Loucy (cell line): ENCODE measurements around the gene HADHB.
"Not testable (repeated sequence)": the region's sequence is repeated elsewhere in the genome, so short reads cannot be mapped to it uniquely, and the experiment has no call there.

Source experiments
- H2AFZ ChIP-seq: fragments of 200-600 bp; sonication (generic); 2 replicates; pipeline ENCODE4 v1.6.0; 2016; ENCODE audit warnings: antibody characterized with exemption, mild to moderate bottlenecking, low read length, moderate library complexity
- H3F3A ChIP-seq: fragments of 200-600 bp; 2 replicates; pipeline ENCODE4 v1.6.0; 2016; ENCODE audit warnings: antibody characterized with exemption, low read depth, mild to moderate bottlenecking
- H3K27me3 ChIP-seq: fragments of 200-600 bp; sonication (generic); 2 replicates; pipeline ENCODE4 v1.6.1; 2014; ENCODE audit warnings: low read length, mild to moderate bottlenecking; ENCODE audit not compliant: insufficient read depth, poor library complexity, severe bottlenecking
- H3K36me3 ChIP-seq: fragments of 200-600 bp; sonication (generic); 2 replicates; pipeline ENCODE4 v1.6.1; 2016; ENCODE audit warnings: low read length; ENCODE audit not compliant: insufficient read depth
- H3K4me1 ChIP-seq: fragments of 200-600 bp; sonication (generic); 2 replicates; pipeline ENCODE4 v1.5.1; 2014; ENCODE audit warnings: low read length, mild to moderate bottlenecking; ENCODE audit not compliant: insufficient read depth, poor library complexity, severe bottlenecking
- H3K4me2 ChIP-seq: fragments of 200-600 bp; sonication (generic); 2 replicates; pipeline ENCODE4 v1.6.0; 2014; ENCODE audit warnings: antibody characterized with exemption, low read length, low read depth, mild to moderate bottlenecking; ENCODE audit not compliant: poor library complexity, severe bottlenecking
- H3K4me3 ChIP-seq: fragments of 200-600 bp; sonication (generic); 2 replicates; pipeline ENCODE4 v1.5.1; 2014; ENCODE audit warnings: low read length, mild to moderate bottlenecking, mixed read lengths; ENCODE audit not compliant: poor library complexity, severe bottlenecking
- H3K79me2 ChIP-seq: fragments of 200-600 bp; sonication (generic); 2 replicates; pipeline ENCODE4 v1.6.1; 2014; ENCODE audit warnings: low read length; ENCODE audit not compliant: insufficient read depth
- H3K9ac ChIP-seq: fragments of 200-600 bp; sonication (generic); 2 replicates; pipeline ENCODE4 v1.6.0; 2014; ENCODE audit warnings: mild to moderate bottlenecking, low read depth, low read length, moderate library complexity; ENCODE audit not compliant: poor library complexity, severe bottlenecking
- H3K9me2 ChIP-seq: fragments of 200-600 bp; sonication (generic); replicated peaks from 2 replicates; pipeline ENCODE4 v1.6.1; 2016; ENCODE audit warnings: low read depth, low read length, mixed read lengths
- H3K9me3 ChIP-seq: fragments of 200-600 bp; sonication (generic); 2 replicates; pipeline ENCODE4 v1.6.1; 2014; ENCODE audit warnings: mild to moderate bottlenecking, antibody characterized with exemption, low read length, low read depth; ENCODE audit not compliant: insufficient read depth
- H4K20me1 ChIP-seq: fragments of 200-600 bp; sonication (generic); 2 replicates; pipeline ENCODE4 v1.6.0; 2014; ENCODE audit warnings: antibody characterized with exemption, low read length, mild to moderate bottlenecking; ENCODE audit not compliant: insufficient read depth, poor library complexity, severe bottlenecking
- EZH2phosphoT487 ChIP-seq: fragments of 200-600 bp; IDR thresholded peaks from 2 replicates; pipeline ENCODE4 v1.6.1; 2018; ENCODE audit warnings: antibody characterized with exemption, mild to moderate bottlenecking, moderate library complexity, borderline replicate concordance
- TF ChIP-seq, protein P1 (sequence below): fragments of 200-600 bp; sonication (generic); conservative IDR thresholded peaks from 2 replicates; pipeline ENCODE4 v1.5.1; 2014; ENCODE audit warnings: mild to moderate bottlenecking, antibody characterized with exemption, low read length

The HADHB gene

DNA sequence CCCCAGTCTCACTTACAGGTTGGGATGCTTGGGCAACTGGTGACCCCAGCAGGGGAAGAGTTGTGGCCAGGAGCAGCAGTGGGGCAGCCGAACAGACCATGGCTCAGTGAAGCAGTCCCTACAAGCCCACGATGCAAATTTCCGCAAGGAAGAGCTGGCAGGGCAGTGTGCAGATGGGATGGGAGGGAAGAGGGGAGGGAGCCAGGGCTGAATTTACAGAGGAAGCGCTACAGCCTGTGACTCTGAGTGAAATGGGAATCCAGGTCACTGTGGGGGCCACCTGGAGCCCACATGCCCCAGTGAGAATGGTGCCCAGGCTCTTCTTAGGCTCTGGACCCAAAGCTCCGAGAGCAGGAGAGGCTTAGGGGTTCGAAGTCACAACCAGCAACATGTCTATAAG is 74.2 kb downstream of the HADHB start:
- no peaks in the 10 kb centered on the region for H3K4me1 ChIP-seq
- H3K9ac ChIP-seq = no peak overlapping the region
- H3K4me2 ChIP-seq = no peak overlapping the region

DNA sequence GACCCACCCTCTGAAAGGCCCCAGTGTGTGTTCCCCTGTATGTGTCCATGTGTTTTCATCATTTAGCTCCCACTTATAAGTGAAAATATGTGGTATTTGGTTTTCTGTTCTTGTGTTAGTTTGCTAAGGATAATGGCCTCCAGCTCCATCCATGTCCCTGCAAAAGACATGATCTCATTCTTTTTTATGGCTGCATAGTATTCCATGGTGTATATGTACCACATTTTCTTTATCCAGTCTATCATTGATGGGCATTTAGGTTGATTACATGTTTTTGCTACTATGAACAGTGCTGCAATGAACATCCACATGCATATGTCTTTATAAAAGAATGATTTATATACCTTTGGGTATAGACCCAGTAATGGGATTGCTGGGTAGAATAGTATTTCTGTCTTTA is 79.7 kb downstream of the HADHB start:
- H3K9me2 ChIP-seq, H4K20me1 ChIP-seq, H3K9ac ChIP-seq, H3K9me3 ChIP-seq, H3K4me3 ChIP-seq, H3K4me1 ChIP-seq, H3F3A ChIP-seq, H3K36me3 ChIP-seq, H3K27me3 ChIP-seq, H3K4me2 ChIP-seq, H3K79me2 ChIP-seq, H2AFZ ChIP-seq: not testable (repeated sequence)

More for the DNA sequence above, 74.2 kb downstream of the HADHB start:
- no peaks in the 10 kb centered on the region for H4K20me1 ChIP-seq
- no peak overlapping the region for H2AFZ ChIP-seq
- no peaks in the 10 kb centered on the region for H3K9me2 ChIP-seq
- H3K79me2 ChIP-seq = no peaks in the 10 kb centered on the region
- TF ChIP-seq, protein P1, sequence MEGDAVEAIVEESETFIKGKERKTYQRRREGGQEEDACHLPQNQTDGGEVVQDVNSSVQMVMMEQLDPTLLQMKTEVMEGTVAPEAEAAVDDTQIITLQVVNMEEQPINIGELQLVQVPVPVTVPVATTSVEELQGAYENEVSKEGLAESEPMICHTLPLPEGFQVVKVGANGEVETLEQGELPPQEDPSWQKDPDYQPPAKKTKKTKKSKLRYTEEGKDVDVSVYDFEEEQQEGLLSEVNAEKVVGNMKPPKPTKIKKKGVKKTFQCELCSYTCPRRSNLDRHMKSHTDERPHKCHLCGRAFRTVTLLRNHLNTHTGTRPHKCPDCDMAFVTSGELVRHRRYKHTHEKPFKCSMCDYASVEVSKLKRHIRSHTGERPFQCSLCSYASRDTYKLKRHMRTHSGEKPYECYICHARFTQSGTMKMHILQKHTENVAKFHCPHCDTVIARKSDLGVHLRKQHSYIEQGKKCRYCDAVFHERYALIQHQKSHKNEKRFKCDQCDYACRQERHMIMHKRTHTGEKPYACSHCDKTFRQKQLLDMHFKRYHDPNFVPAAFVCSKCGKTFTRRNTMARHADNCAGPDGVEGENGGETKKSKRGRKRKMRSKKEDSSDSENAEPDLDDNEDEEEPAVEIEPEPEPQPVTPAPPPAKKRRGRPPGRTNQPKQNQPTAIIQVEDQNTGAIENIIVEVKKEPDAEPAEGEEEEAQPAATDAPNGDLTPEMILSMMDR = no peak
- TF ChIP-seq EZH2phosphoT487 = no peak
- no peaks in the 10 kb centered on the region for H3K27me3 ChIP-seq
- no peaks in the 10 kb centered on the region for H3F3A ChIP-seq
- H3K4me3 ChIP-seq = no peak overlapping the region
- no peaks in the 10 kb centered on the region for H3K9me3 ChIP-seq
- H3K36me3 ChIP-seq = no peaks in the 10 kb centered on the region

DNA sequence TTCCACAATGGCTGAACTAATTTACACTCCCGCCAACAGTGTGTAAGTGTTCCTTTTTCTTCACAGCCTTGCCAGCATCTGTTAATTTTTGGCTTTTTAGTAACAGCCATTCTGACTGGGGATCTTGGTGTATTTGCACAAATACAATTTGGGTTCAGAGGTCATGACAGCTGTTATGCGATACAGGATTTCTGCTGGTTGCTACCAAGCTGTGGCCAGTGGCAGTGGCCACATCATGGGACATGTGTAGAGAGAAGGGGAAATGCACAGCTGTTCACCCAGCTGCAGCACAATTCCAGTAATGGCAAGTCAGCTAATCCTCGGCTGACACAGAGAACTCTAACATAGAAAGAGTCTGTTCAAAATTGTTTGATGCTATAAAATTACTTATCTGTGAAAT is 80.2 kb downstream of the HADHB start:
- H3K9ac ChIP-seq = no peak overlapping the region
- H3K79me2 ChIP-seq = no peaks in the 10 kb centered on the region
- no peaks in the 10 kb centered on the region for H4K20me1 ChIP-seq
- TF ChIP-seq, protein P1 = no peak
- TF ChIP-seq EZH2phosphoT487 = no peak
- H3K9me2 ChIP-seq = no peaks in the 10 kb centered on the region
- peaks cover 3% of the 10 kb centered on the region for H3K4me1 ChIP-seq
- no peaks in the 10 kb centered on the region for H3K27me3 ChIP-seq
- H3K4me3 ChIP-seq = no peak overlapping the region
- no peak overlapping the region for H3K4me2 ChIP-seq
- no peaks in the 10 kb centered on the region for H3F3A ChIP-seq
- H3K9me3 ChIP-seq = no peaks in the 10 kb centered on the region
- no peaks in the 10 kb centered on the region for H3K36me3 ChIP-seq
- no peak overlapping the region for H2AFZ ChIP-seq

DNA sequence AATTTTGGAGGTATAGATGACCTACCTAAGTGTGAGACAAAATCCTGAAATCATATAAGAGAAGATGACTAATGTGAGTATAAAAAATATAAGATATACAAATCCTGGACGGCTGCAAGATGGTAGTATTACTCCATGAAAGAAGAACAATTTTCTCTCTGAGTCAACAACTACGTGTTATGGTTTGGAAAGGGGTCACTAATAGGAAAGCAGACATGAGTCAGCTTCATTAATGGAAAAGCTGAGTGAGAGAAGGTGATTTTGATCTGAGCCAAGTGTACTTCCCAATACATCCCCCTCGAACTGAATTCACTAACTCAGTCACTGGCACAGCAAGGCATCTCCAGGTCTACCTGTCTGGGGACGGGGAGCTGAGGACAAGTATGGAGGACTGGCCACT is 81.1 kb downstream of the HADHB start:
- no peak overlapping the region for H3K9ac ChIP-seq
- no peaks in the 10 kb centered on the region for H3F3A ChIP-seq

More for the DNA sequence above, 81.1 kb downstream of the HADHB start:
- no peaks in the 10 kb centered on the region for H4K20me1 ChIP-seq
- no peaks in the 10 kb centered on the region for H3K79me2 ChIP-seq
- TF ChIP-seq, protein P1 = no peak
- no peak for TF ChIP-seq EZH2phosphoT487
- H3K27me3 ChIP-seq = no peaks in the 10 kb centered on the region
- H3K9me2 ChIP-seq = no peaks in the 10 kb centered on the region
- no peaks in the 10 kb centered on the region for H3K9me3 ChIP-seq
- no peaks in the 10 kb centered on the region for H3K36me3 ChIP-seq
- peaks cover 10% of the 10 kb centered on the region for H3K4me1 ChIP-seq
- no peak overlapping the region for H2AFZ ChIP-seq
- no peak overlapping the region for H3K4me3 ChIP-seq
- no peak overlapping the region for H3K4me2 ChIP-seq
